Heart left ventricle (tissue), 16 donors: ENCODE results near the gene SP6. TPM values are rescaled to one million over a fixed set of nuclear protein-coding genes. Genes with fewer than 3 reads are reported as not detected.

Experiments used
- ATAC-seq, 4 donors: fragments of 200-7000 bp; cut with Tn5 transposase; one replicate each; pipeline ENCODE4 v1.9.1; 2020 to 2022; ENCODE audit warnings: moderate library complexity in 4 of 4, mild to moderate bottlenecking in 3 of 4, moderate number of reproducible peaks in 1 of 4
- DNase-seq, 5 donors: peaks; one replicate each; pipeline ENCODE4 v3.0.0-alpha.2; 2020
- H3K27ac ChIP-seq, 12 donors: fragments of 200-600 bp; sonication (generic) in 4 of 12; one replicate each; pipeline versions ENCODE4 v1.5.0 to v1.8.0; 2016 to 2022; ENCODE audit warnings: mild to moderate bottlenecking in 2 of 12
- H3K27me3 ChIP-seq, 9 donors: fragments of 200-600 bp; sonication (generic) in 2 of 9; one replicate each; pipeline versions ENCODE4 v1.5.1 to v1.8.0; 2016 to 2022; ENCODE audit warnings: mild to moderate bottlenecking in 3 of 9
- H3K36me3 ChIP-seq, 9 donors: fragments of 200-600 bp; sonication (generic) in 2 of 9; one replicate each; pipeline versions ENCODE4 v1.5.0 to v1.8.0; 2018 to 2022; ENCODE audit warnings: mild to moderate bottlenecking in 2 of 9
- H3K4me1 ChIP-seq, 12 donors: fragments of 200-600 bp; sonication (generic) in 4 of 12; one replicate each; pipeline versions ENCODE4 v1.5.0 to v1.8.0; 2016 to 2022; ENCODE audit warnings: mild to moderate bottlenecking in 3 of 12
- H3K4me3 ChIP-seq, 12 donors: fragments of 200-600 bp; sonication (generic) in 4 of 12; one replicate each; pipeline versions ENCODE4 v1.5.0 to v1.8.0; 2017 to 2022; ENCODE audit warnings: mild to moderate bottlenecking in 9 of 12, moderate library complexity in 4 of 12
- H3K9me3 ChIP-seq, 12 donors: fragments of 200-600 bp; sonication (generic) in 4 of 12; one replicate each; pipeline versions ENCODE4 v1.5.0 to v1.8.0; 2016 to 2022; ENCODE audit warnings: mild to moderate bottlenecking in 1 of 12
- CTCF ChIP-seq, 12 donors: fragments of 200-600 bp; sonication (generic) in 4 of 12; IDR thresholded peaks; one replicate each; pipeline versions ENCODE4 v1.5.0 to v1.8.0; 2018 to 2022; ENCODE audit warnings: antibody characterized with exemption in 12 of 12, mild to moderate bottlenecking in 5 of 12
- POLR2A ChIP-seq, 2 donors: fragments of 450-650 bp; IDR thresholded peaks; one replicate each; pipeline ENCODE4 v1.6.1; 2017; ENCODE audit warnings: antibody characterized with exemption in 2 of 2, mild to moderate bottlenecking in 2 of 2, moderate library complexity in 2 of 2
- WGBS, 4 donors: extraction: QIAGEN DNeasy Blood & Tissue Kit in 2 of 4; methylation state at CpG; one replicate each; pipeline versions ENCODE4 v1.1.5 to v1.1.7; 2013 to 2018; 5-methylcytosine and 5-hydroxymethylcytosine counted together
- intact Hi-C, 10 donors: fragments of 100-400 bp; cut with DNase I; formaldehyde crosslinking; loops; one replicate each; pipeline versions ENCODE4 v1.11.1 to v1.14.2; 2022
- polyA plus RNA-seq, 2 donors: library from polyadenylated mRNA; stranded (reverse); fragments of 200-250 nt; gene quantifications; one replicate each; pipeline ENCODE4 v1.2.3, GENCODE V29; 2013
- total RNA-seq, 9 donors: library from RNA; depleted of rRNA in 2 of 9; stranded (reverse); fragments of >200 nt in 2 of 9; fragmentation: NEBNext Ultra II Directional in 3 of 9; extraction: Animal tissue kit (Norgen Biotek cat#: 25700) in 3 of 9; gene quantifications; one replicate each; pipeline versions ENCODE4 v1.1.0 to v1.2.4, GENCODE V29; 2016 to 2023
- donor health status: ischemic (EF 13 %, LVEDD 7.1; RV severe dilation, severe dysfunction).
- donor health status: healthy with polysubstance abuse.
- donor health status: DM: no; HTN: yes; CAD: no.
- donor health status: DM: no; HTN: no; CAD: no.
- donor health status: ischemic (EF 25% LVEDD 6.9; RV normal size, moderate dysfunction).
- donor health status: ischemic (EF 25% LVEDD 5.7; RV mildly dilated, moderate dysfunction).
- donor health status: healthy.
- donor health status: DM: yes; HTN: yes; CAD: no.
- donor health status: ischemic (EF 35%, LVEDD 5.7; RV mildly dilated, moderate dysfunction).
- donor health status: nonischemic (EF 11% LVEDD 7.7; RV severe dilation, severe dysfunction).
- donor health status: DM: yes; HTN: yes; CAD: no.
- donor health status: PGD.
- donor health status: ischemic (EF 29% LVEDD 5.4; RV normal size, mild dysfunction).
- donor health status: nonischemic (EF 23%, LVEDD 6.1; RV moderate dilation, normal function).

The SP6 gene
- total and polyA plus RNA-seq, 11 donors: 0.12 to 2.5 (median 0.32) TPM; not detected in 2

- no peak overlapping the region for H3K4me3 ChIP-seq
- H3K36me3 ChIP-seq: no peaks in the 10 kb centered on the region
- H3K4me1 ChIP-seq: peaks cover 0 to 12% (median 0%) of the 10 kb centered on the region in 12 donors
- H3K27me3 ChIP-seq: peaks cover 0 to 48% (median 20%) of the 10 kb centered on the region in 9 donors
- no peak overlapping the region for H3K27ac ChIP-seq
- ATAC-seq: no peak
- no peaks in the 10 kb centered on the region for H3K9me3 ChIP-seq
- TF ChIP-seq POLR2A (IDR thresholded peaks at IDR 0.05) (no peak), CTCF (IDR thresholded peaks at IDR 0.05) (no peak)
- WGBS, 4 donors: 56 to 62% (median 59%) methylated on average over 9 of the region's 9 CpGs
- intact Hi-C loops: no loop called here
- peak in 1 of 5 donors; percentile 0 for DNase-seq
Measured at GRCh38 chr17:47877368-47878034, 26.5 kb upstream of the SP6 start.

DNA sequence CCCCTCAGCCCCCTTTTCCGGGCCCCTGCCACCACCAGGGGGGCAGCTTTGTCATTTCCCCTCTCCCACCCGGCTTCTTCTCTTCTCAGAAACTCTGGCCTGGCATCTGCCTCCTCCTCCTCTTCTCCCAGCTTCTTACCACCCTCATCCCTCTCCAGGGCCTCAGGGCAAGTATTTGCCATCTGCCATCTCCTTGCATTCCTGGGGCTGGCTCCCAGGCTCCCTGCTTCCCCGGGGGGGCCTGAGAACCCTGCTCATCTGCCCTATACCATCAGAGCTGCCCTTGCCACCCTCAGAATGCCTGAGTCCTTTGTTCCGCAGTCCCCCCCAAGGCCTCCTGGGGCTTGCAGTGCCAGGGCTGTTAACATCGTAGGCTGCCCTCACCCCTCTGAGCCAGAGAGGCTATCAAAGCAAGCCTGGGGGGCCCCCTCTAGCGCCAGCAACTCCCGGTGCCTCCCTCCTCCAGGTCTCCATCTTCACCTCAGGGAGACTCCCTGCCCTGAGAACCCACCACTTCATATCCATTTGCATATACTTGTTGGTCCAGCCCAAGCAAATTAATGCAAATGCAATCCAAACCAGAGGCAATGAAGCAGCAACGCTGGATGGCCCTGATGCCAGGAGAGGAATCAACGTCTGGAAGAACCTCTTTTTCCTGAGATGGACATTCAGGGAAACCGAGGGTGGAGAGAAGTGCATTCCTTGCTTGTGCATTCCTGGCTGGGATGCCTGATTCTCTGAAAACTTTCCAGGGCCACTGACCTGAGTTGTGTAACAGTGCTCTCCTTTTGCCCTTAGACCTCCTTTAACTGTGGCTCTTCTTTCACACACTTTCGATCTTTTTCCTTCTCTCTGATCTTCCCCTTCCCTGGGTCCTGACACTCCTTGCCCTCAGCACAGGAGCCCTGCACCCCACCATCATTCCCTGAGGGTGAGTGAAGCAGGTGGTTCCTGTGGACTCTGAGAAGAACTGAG is 24.3 kb upstream of the SP6 start:
- TF ChIP-seq POLR2A (IDR thresholded peaks at IDR 0.05) (no peak), CTCF (IDR thresholded peaks at IDR 0.05) (no peak)
- 64 to 68% (median 67%) methylated on average over 11 of the region's 11 CpGs for WGBS, 4 donors
- ATAC-seq: no peak
- Histone ChIP-seq H3K4me1 (peaks cover 0 to 8% (median 0%) of the 10 kb centered on the region in 12 donors), H3K4me3 (no peak overlapping the region), H3K9me3 (no peaks in the 10 kb centered on the region), H3K27me3 (peaks cover 0 to 69% (median 25%) of the 10 kb centered on the region in 9 donors), H3K36me3 (no peaks in the 10 kb centered on the region), H3K27ac (no peak overlapping the region)
- intact Hi-C loops: no loop called here
- peak in 1 of 5 donors; percentile 54 for DNase-seq

GRCh38 chr17:47873200-47874090 is 22.5 kb upstream of the SP6 start:
- H3K4me1 ChIP-seq: peaks cover 0 to 8% (median 0%) of the 10 kb centered on the region in 12 donors
- intact Hi-C loops: no loop called here
- no peak overlapping the region for H3K4me3 ChIP-seq
- no peaks in the 10 kb centered on the region for H3K9me3 ChIP-seq
- H3K27me3 ChIP-seq: peaks cover 0 to 80% (median 25%) of the 10 kb centered on the region in 9 donors
- no peaks in the 10 kb centered on the region for H3K36me3 ChIP-seq
- DNase-seq (peak in 1 of 5 donors; percentile 20), ATAC-seq (no peak)
- TF ChIP-seq POLR2A (IDR thresholded peaks at IDR 0.05) (no peak), CTCF (IDR thresholded peaks at IDR 0.05) (no peak)
- H3K27ac ChIP-seq: no peak overlapping the region
- 53 to 59% (median 58%) methylated on average over 4 of the region's 4 CpGs for WGBS, 4 donors
